Panc1 (cell line): ENCODE results near the gene SUPT20H. TPM values are rescaled to one million over a fixed set of nuclear protein-coding genes. Genes with fewer than 3 reads are reported as not detected.
A peak's percentile ranks its signal among the peaks of the same experiment; 100 is the strongest.

Experiments used
- ATAC-seq: fragments of 200-7000 bp; cut with Tn5 transposase; 2 replicates; pipeline ENCODE4 v1.9.1; 2020; ENCODE audit warnings: mild to moderate bottlenecking, moderate library complexity
- BruUV-seq: library from RNA; stranded (reverse); fragments of 400-500 nt; replicated peaks from 2 replicates; lab custom pipeline; 2021; lab: Mats Ljungman, UMichigan
- CTCF ChIA-PET: fragments of 300-600 bp; sonication (Branson Sonifier 250); formaldehyde crosslinking; loops from one replicate; lab custom pipeline; 2022; ENCODE audit warnings: antibody characterized with exemption; lab: Charles Lee
- POLR2A ChIA-PET: fragments of 300-600 bp; sonication (Branson Sonifier 250); formaldehyde crosslinking; loops from one replicate; lab custom pipeline; 2022; ENCODE audit warnings: antibody characterized with exemption; lab: Charles Lee
- DNase-seq: peaks from one replicate; pipeline ENCODE4 v3.0.0-alpha.2; 2010; ENCODE audit warnings: low read depth, low spot score
- H3K27ac ChIP-seq: 2 replicates; pipeline ENCODE4 v1.5.1; 2011; ENCODE audit warnings: mild to moderate bottlenecking, low read length, inconsistent platforms
- H3K27me3 ChIP-seq: fragments of 200-500 bp; sonication (Bioruptor generic); 2 replicates; pipeline ENCODE4 v1.6.0; 2014; ENCODE audit warnings: low read length, inconsistent platforms; ENCODE audit not compliant: control insufficient read depth, insufficient read depth
- H3K36me3 ChIP-seq: fragments of 200-500 bp; sonication (Bioruptor generic); 2 replicates; pipeline ENCODE4 v1.5.1; 2014; ENCODE audit warnings: inconsistent platforms, mild to moderate bottlenecking, low read length, moderate library complexity; ENCODE audit not compliant: control insufficient read depth, insufficient read depth
- H3K4me1 ChIP-seq: 2 replicates; pipeline ENCODE4 v1.5.1; 2011; ENCODE audit warnings: inconsistent platforms, mild to moderate bottlenecking, low read length, moderate library complexity; ENCODE audit not compliant: control insufficient read depth, insufficient read depth
- H3K4me3 ChIP-seq, 2 experiments: 2 replicates each; pipeline ENCODE4 v1.5.1; 2011 to 2012; ENCODE audit warnings: low read depth in 2 of 2, low read length in 2 of 2, mild to moderate bottlenecking in 2 of 2, inconsistent platforms in 1 of 2, moderate library complexity in 1 of 2
- H3K9me3 ChIP-seq: fragments of 200-500 bp; sonication (Bioruptor generic); 2 replicates; pipeline ENCODE4 v1.5.1; 2014; ENCODE audit warnings: low read depth, mild to moderate bottlenecking, inconsistent platforms, low read length, moderate library complexity; ENCODE audit not compliant: control insufficient read depth, insufficient read depth
- CTCF ChIP-seq: fragments of 450-650 bp; IDR thresholded peaks from 2 replicates; pipeline ENCODE4 v1.5.1; 2017; ENCODE audit warnings: mild to moderate bottlenecking
- POLR2AphosphoS5 ChIP-seq: IDR thresholded peaks from 2 replicates; pipeline ENCODE4 v1.6.1; 2012; ENCODE audit warnings: mild to moderate bottlenecking, low read depth, low read length, moderate library complexity
- REST ChIP-seq, 2 experiments: IDR thresholded peaks; 2 replicates each; pipeline ENCODE4 v1.6.1; 2011 to 2012; ENCODE audit warnings: low read depth in 2 of 2, control low read depth in 1 of 2, low read length in 1 of 2, mild to moderate bottlenecking in 1 of 2, moderate library complexity in 1 of 2; ENCODE audit not compliant: insufficient read depth in 1 of 2
- SIN3A ChIP-seq: IDR thresholded peaks from 2 replicates; pipeline ENCODE4 v1.6.1; 2012; ENCODE audit warnings: low read depth, mild to moderate bottlenecking, low read length, moderate library complexity, borderline replicate concordance; ENCODE audit not compliant: insufficient read depth
- TCF7L2 ChIP-seq: IDR thresholded peaks from 2 replicates; pipeline ENCODE4 v1.6.1; 2011; ENCODE audit warnings: mild to moderate bottlenecking, low read depth, low read length, inconsistent platforms
- in situ Hi-C: cut with HindIII; loops from 2 replicates; pipeline ENCODE4 v1.10.0; 2016; ENCODE audit warnings: low sequenced_read_pairs, low pct_unique_long_range_greater_than_20kb
- intact Hi-C: fragments of 100-400 bp; cut with micrococcal nuclease; formaldehyde crosslinking; loops from one replicate; pipeline ENCODE4 v1.10.0; 2022; ENCODE audit not compliant: unreplicated experiment
- total RNA-seq: library from RNA; stranded (reverse); gene quantifications from one replicate; pipeline ENCODE4 v1.2.1, GENCODE V29; 2021; ENCODE audit not compliant: unreplicated experiment

SUPT20H gene
- total RNA-seq, 1 experiment from 2014 or later = 32.9 TPM

- Histone ChIP-seq H3K4me3 (no peak overlapping the region), H3K36me3 (no peaks in the 10 kb centered on the region), H3K4me1 (no peaks in the 10 kb centered on the region), H3K9me3 (no peaks in the 10 kb centered on the region), H3K27ac (no peak overlapping the region), H3K27me3 (no peaks in the 10 kb centered on the region)
- intact Hi-C loops (loop anchor here (2.0 to 10.0 kb wide), 2 partner anchors 528 to 1510 kb away; no protein-coding TSS in a partner anchor), in situ Hi-C loops (no loop called here)
- no TSS peak for BruUV-seq
- CTCF ChIA-PET = no interaction called here
- no peak for DNase-seq
- no peak for TF ChIP-seq SIN3A
- no peak for TF ChIP-seq POLR2AphosphoS5
- no peak for TF ChIP-seq TCF7L2
- TF ChIP-seq CTCF = no peak
- TF ChIP-seq REST (IDR thresholded peaks at IDR 0.05; ENCODE audit: insufficient read depth in 1 of 2, low read depth in 2 of 2, low read length in 1 of 2) = no peak
- POLR2A ChIA-PET = no interaction called here
- ATAC-seq = no peak
Observed at GRCh38 chr13:37075164-37075563, 15.7 kb upstream of the SUPT20H start.

GRCh38 chr13:37074703-37075102 is 15.2 kb upstream of the SUPT20H start:
- Histone ChIP-seq H3K4me3 (no peak overlapping the region), H3K27ac (no peak overlapping the region), H3K4me1 (no peaks in the 10 kb centered on the region), H3K9me3 (no peaks in the 10 kb centered on the region), H3K36me3 (no peaks in the 10 kb centered on the region), H3K27me3 (no peaks in the 10 kb centered on the region)
- ChIA-PET CTCF (no interaction called here), POLR2A (no interaction called here)
- BruUV-seq = no TSS peak
- ATAC-seq (peak; percentile 63; the same call in 1 of the 2 replicates), DNase-seq (no peak)
- in situ Hi-C loops = no loop called here
- intact Hi-C loops = loop anchor here (2.0 to 10.0 kb wide), 2 partner anchors 528 to 1510 kb away; no protein-coding TSS in a partner anchor
- no peak for TF ChIP-seq REST (IDR thresholded peaks at IDR 0.05; ENCODE audit: insufficient read depth in 1 of 2, low read depth in 2 of 2, low read length in 1 of 2)
- peak; percentile 38; the same call in 1 of the 2 replicates for TF ChIP-seq CTCF
- TF ChIP-seq SIN3A = no peak
- no peak for TF ChIP-seq TCF7L2
- TF ChIP-seq POLR2AphosphoS5 = no peak
